K562 (cell line): Measurements from ENCODE around the gene CLEC4F. TPM values are rescaled to one million over a fixed set of nuclear protein-coding genes. Genes with fewer than 3 reads are reported as not detected.

Experiments used
- ATAC-seq: fragments of 200-7000 bp; cut with Tn5 transposase; 3 replicates; pipeline ENCODE4 v1.9.1; 2020; ENCODE audit warnings: moderate library complexity
- BruUV-seq: library from RNA; stranded (reverse); fragments of 400-500 nt; replicated peaks from 2 replicates; lab custom pipeline; 2021; lab: Mats Ljungman, UMichigan
- CTCF ChIA-PET: fragments of 300-600 bp; formaldehyde crosslinking; extraction: SDS; loops from one replicate; lab custom pipeline; 2021; ENCODE audit warnings: low intra/inter-chr PET ratio; lab: Yijun Ruan, JAX
- POLR2A ChIA-PET: fragments of 300-600, 350-650 bp; sonication (Branson Sonifier 250); formaldehyde crosslinking; extraction: SDS; loops from one replicate; lab custom pipeline; 2021; ENCODE audit warnings: antibody characterized with exemption, inconsistent platforms; lab: Yijun Ruan, JAX
- DNase-seq, 4 experiments: peaks; one replicate each; pipeline versions ENCODE4 v3.0.0 to v3.0.0-alpha.2; 2011 to 2018; ENCODE audit warnings: low spot score in 3 of 4, mixed read lengths in 3 of 4; ENCODE audit errors: extremely low read depth in 1 of 4
- FAIRE-seq: peaks from 2 replicates; lab custom pipeline; 2011; peaks lifted over from hg19 to GRCh38; lab: Jason Lieb, UNC
- H2AFZ ChIP-seq: 2 replicates; pipeline ENCODE4 v1.6.0; 2011; ENCODE audit warnings: low read depth, low read length, control low read depth, inconsistent platforms
- H3K27ac ChIP-seq: fragments of 200-600 bp; 3 replicates; pipeline ENCODE4 v1.8.0; 2011; ENCODE audit warnings: low read depth, mild to moderate bottlenecking, control low read depth, inconsistent platforms, low read length, moderate library complexity, mixed read lengths; ENCODE audit errors: extremely low read depth
- H3K27me3 ChIP-seq, 2 experiments: fragments of 300-600 bp in 1 of 2; 2 replicates in 1 of 2; 3 replicates in 1 of 2; pipeline versions ENCODE4 v1.6.0 to v1.8.0; 2011; ENCODE audit warnings: inconsistent platforms in 2 of 2, low read length in 2 of 2, mild to moderate bottlenecking in 1 of 2, mixed read lengths in 1 of 2, moderate library complexity in 1 of 2; ENCODE audit not compliant: control insufficient read depth in 2 of 2, insufficient read depth in 2 of 2
- H3K36me3 ChIP-seq: fragments of 300-600 bp; 3 replicates; pipeline ENCODE4 v1.8.0; 2011; ENCODE audit warnings: mild to moderate bottlenecking, low read length, inconsistent platforms; ENCODE audit not compliant: control insufficient read depth, insufficient read depth
- H3K4me1 ChIP-seq, 2 experiments: fragments of 200-600 bp in 1 of 2; replicated peaks in 1 of 2; 2 replicates in 1 of 2; 3 replicates in 1 of 2; pipeline versions ENCODE4 v1.5.1 to v1.8.0; 2011; ENCODE audit warnings: inconsistent platforms in 2 of 2, low read length in 2 of 2, mild to moderate bottlenecking in 1 of 2, mixed read lengths in 1 of 2, moderate library complexity in 1 of 2; ENCODE audit not compliant: control insufficient read depth in 2 of 2, insufficient read depth in 2 of 2
- H3K4me2 ChIP-seq: 2 replicates; pipeline ENCODE4 v1.6.1; 2011; ENCODE audit warnings: low read length, control low read depth, inconsistent platforms, mixed read lengths; ENCODE audit not compliant: insufficient read depth
- H3K4me3 ChIP-seq: fragments of 200-600 bp; sonication (generic), shearing (Covaris generic); 2 replicates; pipeline ENCODE4 v1.5.1; 2016; ENCODE audit warnings: control low read depth, inconsistent platforms
- H3K79me2 ChIP-seq: fragments of 200-600 bp; 3 replicates; pipeline ENCODE4 v1.8.0; 2011; ENCODE audit warnings: low read length, inconsistent platforms; ENCODE audit not compliant: control insufficient read depth, insufficient read depth
- H3K9ac ChIP-seq, 2 experiments: 2 replicates each; pipeline versions ENCODE4 v1.6.0 to v1.6.1; 2011; ENCODE audit warnings: low read depth in 2 of 2, low read length in 2 of 2, control low read depth in 1 of 2, inconsistent platforms in 1 of 2, mild to moderate bottlenecking in 1 of 2, mixed read lengths in 1 of 2; ENCODE audit not compliant: insufficient read depth in 1 of 2
- H3K9me1 ChIP-seq: one replicate; pipeline ENCODE4 v1.6.0; 2011; ENCODE audit warnings: inconsistent platforms, mild to moderate bottlenecking, low read length, moderate library complexity; ENCODE audit not compliant: control insufficient read depth, insufficient read depth
- H3K9me3 ChIP-seq: replicated peaks from 2 replicates; pipeline ENCODE4 v1.5.1; 2011; ENCODE audit warnings: low read depth, low read length, inconsistent platforms; ENCODE audit not compliant: control insufficient read depth, insufficient read depth
- H4K20me1 ChIP-seq: replicated peaks from 2 replicates; pipeline ENCODE4 v1.6.1; 2011; ENCODE audit warnings: low read length, inconsistent platforms, mixed read lengths; ENCODE audit not compliant: control insufficient read depth, insufficient read depth
- BRF2 ChIP-seq: IDR thresholded peaks from 3 replicates; pipeline ENCODE4 v1.6.1; 2011; ENCODE audit warnings: borderline replicate concordance, mild to moderate bottlenecking; ENCODE audit not compliant: insufficient read length, insufficient read depth
- C11orf30 ChIP-seq: fragments of 450-650 bp; IDR thresholded peaks from 2 replicates; pipeline ENCODE4 v1.6.1; 2016; ENCODE audit warnings: low read depth, mild to moderate bottlenecking
- CTCF ChIP-seq, 3 experiments: IDR thresholded peaks in 2 of 3; conservative IDR thresholded peaks in 1 of 3; 2 replicates each; pipeline ENCODE4 v1.5.1; 2011 to 2012; ENCODE audit warnings: low read length in 3 of 3, mild to moderate bottlenecking in 3 of 3, control low read depth in 2 of 3, improper control_type of control experiment in 1 of 3, inconsistent platforms in 1 of 3, low read depth in 1 of 3, mixed read lengths in 1 of 3, moderate library complexity in 1 of 3; ENCODE audit not compliant: insufficient read depth in 2 of 3
- EHMT2 ChIP-seq: fragments of 450-650 bp; IDR thresholded peaks from 2 replicates; pipeline ENCODE4 v1.6.1; 2018; ENCODE audit warnings: antibody characterized with exemption
- HMBOX1 ChIP-seq: sonication (generic); IDR thresholded peaks from 2 replicates; pipeline ENCODE4 v1.6.1; 2016
- IRF2 ChIP-seq: sonication (generic); formaldehyde crosslinking; IDR thresholded peaks from 2 replicates; pipeline ENCODE4 v1.8.1; 2022; ENCODE audit warnings: mild to moderate bottlenecking, missing genetic modification reagents
- JUNB ChIP-seq: fragments of 450-650 bp; formaldehyde crosslinking; conservative IDR thresholded peaks from 2 replicates; pipeline ENCODE4 v1.4.0; 2020; ENCODE audit warnings: mild to moderate bottlenecking
- NONO ChIP-seq, 2 experiments: fragments of 200-400 bp in 1 of 2; fragments of 450-650 bp in 1 of 2; formaldehyde crosslinking in 1 of 2; IDR thresholded peaks; 2 replicates each; pipeline ENCODE4 v1.6.1; 2017; ENCODE audit warnings: low read depth in 2 of 2, mild to moderate bottlenecking in 2 of 2, moderate library complexity in 2 of 2, low read length in 1 of 2
- PCBP2 ChIP-seq: fragments of 200-400 bp; formaldehyde crosslinking; IDR thresholded peaks from 2 replicates; pipeline ENCODE4 v1.6.1; 2018; ENCODE audit warnings: low read length, low read depth, mild to moderate bottlenecking, moderate library complexity; ENCODE audit not compliant: poor library complexity, severe bottlenecking
- PML ChIP-seq: IDR thresholded peaks from 2 replicates; pipeline ENCODE4 v1.6.1; 2012; ENCODE audit warnings: low read length, inconsistent platforms
- RREB1 ChIP-seq: fragments of 250-450 bp; sonication (Bioruptor Pico); IDR thresholded peaks from 2 replicates; pipeline ENCODE4 v1.4.0; 2020
- TCF7 ChIP-seq: sonication (generic); IDR thresholded peaks from 2 replicates; pipeline ENCODE4 v1.6.1; 2016; ENCODE audit warnings: antibody characterized with exemption, borderline replicate concordance
- ZNF324 ChIP-seq: fragments of 250-450 bp; sonication (Bioruptor Pico); IDR thresholded peaks from 2 replicates; pipeline ENCODE4 v1.4.0; 2020; ENCODE audit warnings: mild to moderate bottlenecking
- WGBS: fragments of 100-300 bp; shearing (Covaris generic); methylation state at CpG from one replicate; pipeline ENCODE4 v1.1.6; 2016; ENCODE audit warnings: low coverage, mixed read lengths; ENCODE audit not compliant: insufficient coverage; ENCODE audit errors: missing lambda C conversion rate; 5-methylcytosine and 5-hydroxymethylcytosine counted together
- in situ Hi-C: fragments of 300-500 bp; cut with MboI; formaldehyde crosslinking; loops from 4 replicates; pipeline ENCODE4 v1.15.0; 2018; ENCODE audit warnings: inconsistent platforms, mixed read lengths
- intact Hi-C: fragments of 100-400 bp; cut with micrococcal nuclease; formaldehyde crosslinking; loops from 2 replicates; pipeline ENCODE4 v1.14.2; 2022
- polyA plus RNA-seq, 8 experiments: library from polyadenylated mRNA; depleted of rRNA in 4 of 8; stranded (reverse) in 5 of 8; unstranded in 3 of 8; fragments of >200 nt; fragmentation: Nextera tagmentation in 2 of 8; fragmentation: Illumina TruSeq in 1 of 8; extraction: Ambion mirVana in 2 of 8; extraction: Trizol in 1 of 8; gene quantifications; 2 replicates each; pipeline versions ENCODE4 v1.2.1 to v1.2.3, GENCODE V29; 2011 to 2014; ENCODE audit warnings: inconsistent platforms in 1 of 8, missing spikeins in 1 of 8
- total RNA-seq, 7 experiments: library from RNA; depleted of rRNA in 6 of 7; stranded (reverse); fragments of >200 nt in 6 of 7; fragmentation: Illumina TruSeq in 2 of 7; extraction: Trizol in 2 of 7; gene quantifications; 2 replicates each; pipeline versions ENCODE4 v1.2.1 to v1.2.3, GENCODE V29; 2011 to 2021; ENCODE audit warnings: low replicate concordance in 1 of 7

CLEC4F gene
- total and polyA plus RNA-seq, 9 of the 15 experiments (the other 6 are each of a cell fraction or from before 2014, with no cell fraction given), result not detected

GRCh38 chr2:70850925-70851324 is 30.5 kb upstream of the CLEC4F start:
- Histone ChIP-seq H3K79me2 (no peaks in the 10 kb centered on the region), H3K9ac (no peak overlapping the region), H4K20me1 (no peaks in the 10 kb centered on the region), H2AFZ (no peak overlapping the region), H3K4me3 (no peak overlapping the region), H3K27ac (no peak overlapping the region), H3K4me1 (no peaks in the 10 kb centered on the region), H3K36me3 (no peaks in the 10 kb centered on the region), H3K4me2 (no peak overlapping the region), H3K9me3 (no peaks in the 10 kb centered on the region), H3K9me1 (no peaks in the 10 kb centered on the region), H3K27me3 (peaks cover 3 to 11% of the 10 kb centered on the region in 2 experiments; a peak in 2 of 5 replicates)
- 0% methylated on average over 2 of the region's 2 CpGs for WGBS
- intact Hi-C loops (no loop called here), in situ Hi-C loops (no loop called here)
- DNase-seq (no peak), ATAC-seq (no peak), FAIRE-seq (no peak)
- ChIA-PET POLR2A (interaction anchor here (1.1 kb wide), 1 partner anchor 10 kb away, joined by 3 read pairs; no protein-coding TSS in a partner anchor), CTCF (no interaction called here)
- no TSS peak for BruUV-seq
- TF ChIP-seq ZNF324 (CRISPR knock-in tag), result no peak
- TF ChIP-seq PCBP2, result no peak
- no peak for TF ChIP-seq IRF2 (CRISPR knock-in tag)
- no peak for TF ChIP-seq PML
- no peak for TF ChIP-seq RREB1 (CRISPR knock-in tag)
- TF ChIP-seq TCF7, result no peak
- no peak for TF ChIP-seq C11orf30
- no peak for TF ChIP-seq CTCF (IDR thresholded peaks at IDR 0.05 in 2 of 3, conservative IDR thresholded peaks at IDR 0.05 in 1 of 3; ENCODE audit: insufficient read depth in 2 of 3, low read depth in 1 of 3, low read length in 3 of 3)
- no peak for TF ChIP-seq BRF2
- no peak for TF ChIP-seq EHMT2
- TF ChIP-seq HMBOX1, result no peak
- no peak for TF ChIP-seq NONO (IDR thresholded peaks at IDR 0.05; ENCODE audit: low read depth in 2 of 2, low read length in 1 of 2)
- TF ChIP-seq JUNB (CRISPR knock-in tag), result no peak
